ENCODE results near the gene TUBGCP3. TPM values are rescaled to one million over a fixed set of nuclear protein-coding genes. Genes with fewer than 3 reads are reported as not detected.

Gene TUBGCP3
- total and polyA plus RNA-seq, 2 donors (not counting 1 experiment from before 2014, with no cell fraction given): 30.6 to 65.1 TPM

DNA sequence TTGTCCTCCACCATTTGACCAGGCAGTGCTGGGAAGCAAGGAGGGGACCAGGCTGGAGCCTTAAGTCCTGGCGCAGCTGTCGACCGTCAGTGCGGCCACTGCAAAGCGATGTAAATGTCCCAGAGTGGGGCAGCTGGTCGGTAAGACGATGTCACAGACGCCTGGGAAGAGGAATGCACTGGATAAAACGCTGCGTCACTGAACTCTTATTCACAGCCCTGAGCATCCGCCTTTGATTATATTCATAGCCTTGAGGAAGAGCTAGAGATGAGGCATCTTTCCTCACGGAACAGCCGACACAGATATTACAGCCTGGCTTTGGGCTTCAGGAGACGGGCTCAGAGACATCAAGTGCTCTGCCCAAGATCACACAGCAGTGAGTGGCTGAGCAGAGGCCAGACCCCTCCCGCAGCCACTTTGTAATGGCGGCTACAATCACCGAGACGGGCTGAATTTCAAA lies 17.6 kb upstream of the TUBGCP3 start:
- Mint-ChIP-seq H3K27ac (no peak overlapping the region), H3K9me3 (ENCODE audit: insufficient read depth) (no peaks in the 10 kb centered on the region), H3K4me3 (peak overlapping the region; percentile 87), H3K4me1 (peaks cover 8% of the 10 kb centered on the region), H3K27me3 (peaks cover 30% of the 10 kb centered on the region)
- Histone ChIP-seq H3K79me2 (ENCODE audit: control insufficient read depth, insufficient read depth, low read length) (no peaks in the 10 kb centered on the region), H4K20me1 (ENCODE audit: control insufficient read depth, insufficient read depth, low read length, poor library complexity, severe bottlenecking) (no peaks in the 10 kb centered on the region), H2AFZ (ENCODE audit: insufficient read depth, low read depth, low read length, poor library complexity, severe bottlenecking) (peak overlapping the region; percentile 85), H3K4me3 (ENCODE audit: control extremely low read depth in 1 of 5, extremely low read depth in 1 of 5, insufficient read depth in 1 of 5, low read depth in 2 of 5, low read length in 4 of 5) (peak overlapping the region in 4 of 5 experiments; percentile 55 to 68 (median 59)), H3K27ac (ENCODE audit: low read length in 2 of 2) (no peak overlapping the region), H3K9me3 (ENCODE audit: control extremely low read depth in 1 of 3, control insufficient read depth in 2 of 3, insufficient read depth in 1 of 3, low read length in 2 of 3) (no peaks in the 10 kb centered on the region), H3K4me1 (ENCODE audit: control insufficient read depth in 2 of 2, insufficient read depth in 2 of 2, low read length in 2 of 2) (peaks cover 5 to 9% of the 10 kb centered on the region in 2 donors), H3K27me3 (replicated peaks in 1 of 4; ENCODE audit: control extremely low read depth in 1 of 4, control insufficient read depth in 3 of 4, insufficient read depth in 4 of 4, low read length in 3 of 4) (peaks cover 0 to 14% (median 6%) of the 10 kb centered on the region in 4 experiments), H3K36me3 (replicated peaks in 1 of 2; ENCODE audit: control extremely low read depth in 1 of 2, control insufficient read depth in 1 of 2, extremely low read depth in 1 of 2, insufficient read depth in 2 of 2, low read length in 1 of 2) (no peaks in the 10 kb centered on the region), H3K9ac (ENCODE audit: low read length) (peak overlapping the region; percentile 60), H3K4me2 (replicated peaks; ENCODE audit: low read depth, low read length, poor library complexity, severe bottlenecking) (peak overlapping the region; percentile 76)
- intact Hi-C loops (cut with micrococcal nuclease): loop anchor here (5.0 kb wide), 1 partner anchor 1538 kb away; no protein-coding TSS in a partner anchor
- ATAC-seq (ENCODE audit: low read depth): no peak
- 82% methylated on average over 18 of the region's 18 CpGs for WGBS (ENCODE audit: insufficient coverage)
- DNase-seq: no peak
- TF ChIP-seq, protein P1, sequence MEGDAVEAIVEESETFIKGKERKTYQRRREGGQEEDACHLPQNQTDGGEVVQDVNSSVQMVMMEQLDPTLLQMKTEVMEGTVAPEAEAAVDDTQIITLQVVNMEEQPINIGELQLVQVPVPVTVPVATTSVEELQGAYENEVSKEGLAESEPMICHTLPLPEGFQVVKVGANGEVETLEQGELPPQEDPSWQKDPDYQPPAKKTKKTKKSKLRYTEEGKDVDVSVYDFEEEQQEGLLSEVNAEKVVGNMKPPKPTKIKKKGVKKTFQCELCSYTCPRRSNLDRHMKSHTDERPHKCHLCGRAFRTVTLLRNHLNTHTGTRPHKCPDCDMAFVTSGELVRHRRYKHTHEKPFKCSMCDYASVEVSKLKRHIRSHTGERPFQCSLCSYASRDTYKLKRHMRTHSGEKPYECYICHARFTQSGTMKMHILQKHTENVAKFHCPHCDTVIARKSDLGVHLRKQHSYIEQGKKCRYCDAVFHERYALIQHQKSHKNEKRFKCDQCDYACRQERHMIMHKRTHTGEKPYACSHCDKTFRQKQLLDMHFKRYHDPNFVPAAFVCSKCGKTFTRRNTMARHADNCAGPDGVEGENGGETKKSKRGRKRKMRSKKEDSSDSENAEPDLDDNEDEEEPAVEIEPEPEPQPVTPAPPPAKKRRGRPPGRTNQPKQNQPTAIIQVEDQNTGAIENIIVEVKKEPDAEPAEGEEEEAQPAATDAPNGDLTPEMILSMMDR (IDR thresholded peaks at IDR 0.05): no peak
- no peak for TF ChIP-seq EZH2 (IDR thresholded peaks at IDR 0.05; ENCODE audit: borderline replicate concordance, insufficient read depth, low read depth, low read length, poor library complexity, severe bottlenecking)
- ChIA-PET POLR2A (no interaction called here), CTCF (interaction anchor here (0.6 to 3.8 kb wide), 14 partner anchors 9 to 1538 kb away, joined by 3 to 24 read pairs (median 5); partner anchors contain the start of gene TUBGCP3)

DNA sequence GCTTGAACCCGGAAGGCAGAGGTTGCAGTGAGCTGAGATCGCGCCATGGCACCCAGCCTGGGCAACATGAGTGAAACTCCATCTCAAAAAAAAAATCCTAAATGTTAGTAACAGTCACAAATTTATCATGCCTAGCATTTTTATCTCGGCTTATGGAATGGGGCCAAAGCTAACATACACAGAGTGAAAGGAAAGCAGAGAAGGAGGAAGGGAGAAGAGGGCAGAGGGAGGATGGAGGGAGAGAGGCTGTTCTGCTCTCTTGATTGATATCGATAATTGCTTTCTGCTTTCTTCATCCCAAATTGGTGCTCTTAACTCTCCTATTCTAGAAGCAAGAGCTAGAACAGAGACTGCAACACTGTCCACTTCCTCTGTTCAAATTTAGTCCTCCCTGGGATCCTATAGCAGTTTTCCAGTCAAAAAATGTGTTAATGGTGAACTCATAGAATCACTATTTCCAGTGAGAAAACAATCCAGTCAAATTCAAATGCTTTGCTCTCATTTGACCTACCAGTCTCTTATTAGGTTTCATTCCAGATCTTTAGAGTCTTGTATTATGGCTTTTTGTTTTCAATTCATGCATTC lies 15.8 kb upstream of the TUBGCP3 start:
- DNase-seq (no peak), ATAC-seq (ENCODE audit: low read depth) (no peak)
- Mint-ChIP-seq H3K27me3 (peaks cover 27% of the 10 kb centered on the region), H3K4me3 (no peak overlapping the region), H3K4me1 (peaks cover 8% of the 10 kb centered on the region), H3K27ac (no peak overlapping the region), H3K9me3 (ENCODE audit: insufficient read depth) (no peaks in the 10 kb centered on the region)
- Histone ChIP-seq H3K4me2 (replicated peaks; ENCODE audit: low read depth, low read length, poor library complexity, severe bottlenecking) (no peak overlapping the region), H3K27ac (ENCODE audit: low read length in 2 of 2) (no peak overlapping the region), H3K9me3 (ENCODE audit: control extremely low read depth in 1 of 3, control insufficient read depth in 2 of 3, insufficient read depth in 1 of 3, low read length in 2 of 3) (no peaks in the 10 kb centered on the region), H2AFZ (ENCODE audit: insufficient read depth, low read depth, low read length, poor library complexity, severe bottlenecking) (no peak overlapping the region), H3K4me1 (ENCODE audit: control insufficient read depth in 2 of 2, insufficient read depth in 2 of 2, low read length in 2 of 2) (peaks cover 5 to 9% of the 10 kb centered on the region in 2 donors), H3K79me2 (ENCODE audit: control insufficient read depth, insufficient read depth, low read length) (no peaks in the 10 kb centered on the region), H3K4me3 (ENCODE audit: control extremely low read depth in 1 of 5, extremely low read depth in 1 of 5, insufficient read depth in 1 of 5, low read depth in 2 of 5, low read length in 4 of 5) (no peak overlapping the region), H3K27me3 (replicated peaks in 1 of 4; ENCODE audit: control extremely low read depth in 1 of 4, control insufficient read depth in 3 of 4, insufficient read depth in 4 of 4, low read length in 3 of 4) (peaks cover 0 to 14% (median 6%) of the 10 kb centered on the region in 4 experiments), H3K9ac (ENCODE audit: low read length) (no peak overlapping the region), H3K36me3 (replicated peaks in 1 of 2; ENCODE audit: control extremely low read depth in 1 of 2, control insufficient read depth in 1 of 2, extremely low read depth in 1 of 2, insufficient read depth in 2 of 2, low read length in 1 of 2) (no peaks in the 10 kb centered on the region), H4K20me1 (ENCODE audit: control insufficient read depth, insufficient read depth, low read length, poor library complexity, severe bottlenecking) (no peaks in the 10 kb centered on the region)
- WGBS (ENCODE audit: insufficient coverage): 96% methylated on average over 4 of the region's 5 CpGs
- ChIA-PET CTCF (interaction anchor here (0.6 to 1.1 kb wide), 2 partner anchors 14 to 17 kb away, joined by 3 read pairs; no protein-coding TSS in a partner anchor), POLR2A (no interaction called here)
- intact Hi-C loops (cut with micrococcal nuclease): no loop called here
- TF ChIP-seq, protein P1 (IDR thresholded peaks at IDR 0.05): no peak
- TF ChIP-seq EZH2 (IDR thresholded peaks at IDR 0.05; ENCODE audit: borderline replicate concordance, insufficient read depth, low read depth, low read length, poor library complexity, severe bottlenecking): no peak

All from B cell (primary cell).